Endothelial cell of umbilical vein (primary cell): ENCODE measurements around the gene SLC17A2. TPM values are rescaled to one million over a fixed set of nuclear protein-coding genes. Genes with fewer than 3 reads are reported as not detected.

ENCODE experiments used
- BruUV-seq: library from RNA; stranded (reverse); fragments of 400-500 nt; replicated peaks from 2 replicates; lab custom pipeline; 2021; lab: Mats Ljungman, UMichigan
- CTCF ChIA-PET: fragments of 300-600, 350-600 bp; sonication (Branson Sonifier 250); formaldehyde crosslinking; loops from one replicate; lab custom pipeline; 2021; ENCODE audit warnings: antibody characterized with exemption, inconsistent platforms; lab: Charles Lee
- POLR2A ChIA-PET: fragments of 300-600, 350-600 bp; sonication (Branson Sonifier 250); formaldehyde crosslinking; loops from one replicate; lab custom pipeline; 2021; ENCODE audit warnings: antibody characterized with exemption, inconsistent platforms; lab: Charles Lee
- DNase-seq: peaks from one replicate; pipeline ENCODE4 v3.0.0-alpha.2; 2011; ENCODE audit warnings: low read depth, low spot score
- FAIRE-seq: peaks from 2 replicates; lab custom pipeline; 2011; peaks lifted over from hg19 to GRCh38; lab: Jason Lieb, UNC
- H2AFZ ChIP-seq: 2 replicates; pipeline ENCODE4 v1.6.0; 2012; ENCODE audit warnings: low read depth, low read length, control low read depth, inconsistent platforms
- H3K27ac ChIP-seq: 2 replicates; pipeline ENCODE4 v1.5.1; 2011; ENCODE audit warnings: low read depth, mild to moderate bottlenecking, control low read depth, low read length, moderate library complexity; ENCODE audit not compliant: insufficient read depth
- H3K27me3 ChIP-seq, 2 experiments: 2 replicates each; pipeline versions ENCODE4 v1.6.0 to v1.6.1; 2011; ENCODE audit warnings: low read length in 2 of 2, mixed read lengths in 1 of 2; ENCODE audit not compliant: control insufficient read depth in 2 of 2, insufficient read depth in 2 of 2
- H3K36me3 ChIP-seq, 2 experiments: 2 replicates in 1 of 2; 3 replicates in 1 of 2; pipeline ENCODE4 v1.5.1; 2011; ENCODE audit warnings: low read length in 2 of 2, mild to moderate bottlenecking in 1 of 2, moderate library complexity in 1 of 2; ENCODE audit not compliant: control insufficient read depth in 2 of 2, insufficient read depth in 2 of 2; ENCODE audit errors: extremely low read depth in 1 of 2
- H3K4me1 ChIP-seq: 3 replicates; pipeline ENCODE4 v1.5.1; 2011; ENCODE audit warnings: mild to moderate bottlenecking, low read length; ENCODE audit not compliant: control insufficient read depth, insufficient read depth; ENCODE audit errors: extremely low read depth
- H3K4me2 ChIP-seq: 2 replicates; pipeline ENCODE4 v1.6.1; 2011; ENCODE audit warnings: low read length, control low read depth, mixed read lengths; ENCODE audit not compliant: insufficient read depth
- H3K4me3 ChIP-seq, 3 experiments: fragments of 200-600 bp in 1 of 3; sonication (generic), shearing (Covaris generic) in 1 of 3; replicated peaks in 1 of 3; 2 replicates each; pipeline ENCODE4 v1.5.1; 2011 to 2016; ENCODE audit warnings: control low read depth in 3 of 3, low read length in 3 of 3, mild to moderate bottlenecking in 2 of 3, inconsistent platforms in 1 of 3, low read depth in 1 of 3, moderate library complexity in 1 of 3; ENCODE audit not compliant: insufficient read depth in 1 of 3
- H3K79me2 ChIP-seq: 2 replicates; pipeline ENCODE4 v1.6.0; 2012; ENCODE audit warnings: low read length, inconsistent platforms; ENCODE audit not compliant: control insufficient read depth, insufficient read depth
- H3K9ac ChIP-seq: replicated peaks from 2 replicates; pipeline ENCODE3; 2011; ENCODE audit warnings: low read length, control low read depth; ENCODE audit not compliant: insufficient read depth; ENCODE audit errors: extremely low read depth
- H3K9me1 ChIP-seq: replicated peaks from 3 replicates; pipeline ENCODE4 v1.6.0; 2011; ENCODE audit warnings: mild to moderate bottlenecking, low read length; ENCODE audit not compliant: control insufficient read depth, insufficient read depth; ENCODE audit errors: extremely low read depth
- H3K9me3 ChIP-seq: replicated peaks from 2 replicates; pipeline ENCODE4 v1.5.1; 2012; ENCODE audit warnings: low read length, inconsistent platforms; ENCODE audit not compliant: control insufficient read depth, insufficient read depth
- H4K20me1 ChIP-seq: replicated peaks from 2 replicates; pipeline ENCODE3; 2011; ENCODE audit warnings: mild to moderate bottlenecking, low read length; ENCODE audit not compliant: control insufficient read depth, insufficient read depth; ENCODE audit errors: extremely low read depth
- CTCF ChIP-seq, 2 donors: IDR thresholded peaks; 1 replicate in 1 of 2; 2 replicates in 1 of 2; pipeline ENCODE4 v1.5.1; 2011; ENCODE audit warnings: low read length in 2 of 2, mild to moderate bottlenecking in 2 of 2, moderate library complexity in 2 of 2, control low read depth in 1 of 2, inconsistent platforms in 1 of 2, low read depth in 1 of 2; ENCODE audit not compliant: insufficient read depth in 1 of 2; ENCODE audit errors: extremely low read depth in 1 of 2
- EZH2 ChIP-seq: IDR thresholded peaks from 2 replicates; pipeline ENCODE4 v1.6.1; 2012; ENCODE audit warnings: borderline replicate concordance, low read depth, mild to moderate bottlenecking, moderate library complexity, low read length, inconsistent platforms; ENCODE audit not compliant: severe bottlenecking
- FOS ChIP-seq: IDR thresholded peaks from 2 replicates; pipeline ENCODE4 v1.6.1; 2011; ENCODE audit warnings: mild to moderate bottlenecking, low read length, moderate library complexity, borderline replicate concordance; ENCODE audit not compliant: insufficient read depth
- GATA2 ChIP-seq: IDR thresholded peaks from 2 replicates; pipeline ENCODE4 v1.7.0; 2011; ENCODE audit warnings: low read depth, mild to moderate bottlenecking, moderate library complexity, mixed read lengths, low read length; ENCODE audit not compliant: insufficient read length, insufficient read depth
- JUN ChIP-seq: IDR thresholded peaks from 2 replicates; pipeline ENCODE4 v1.6.1; 2011; ENCODE audit warnings: borderline replicate concordance, low read depth; ENCODE audit not compliant: insufficient read length, insufficient read depth
- MYC ChIP-seq: IDR thresholded peaks from one replicate; pipeline ENCODE4 v1.6.1; 2011; ENCODE audit warnings: mild to moderate bottlenecking, low read depth, low read length
- POLR2A ChIP-seq: IDR thresholded peaks from 2 replicates; pipeline ENCODE4 v1.6.1; 2012; ENCODE audit warnings: low read depth, mild to moderate bottlenecking, control low read depth, low read length
- POLR2AphosphoS5 ChIP-seq: IDR thresholded peaks from 2 replicates; pipeline ENCODE4 v1.6.1; 2012; ENCODE audit warnings: low read depth, mild to moderate bottlenecking, control low read depth, low read length, moderate library complexity; ENCODE audit not compliant: insufficient read depth
- dilution Hi-C: fragments of 300-500 bp; cut with MboI; formaldehyde crosslinking; loops from one replicate; pipeline ENCODE4 v1.15.0; 2019; ENCODE audit warnings: low sequenced_read_pairs; ENCODE audit not compliant: extremely low pct_ligation_motif_present
- intact Hi-C: fragments of 100-400 bp; cut with micrococcal nuclease; formaldehyde crosslinking; loops from one replicate; pipeline ENCODE4 v1.10.0; 2022
- polyA plus RNA-seq, 4 experiments: library from polyadenylated mRNA; depleted of rRNA in 3 of 4; stranded (reverse) in 3 of 4; unstranded in 1 of 4; fragments of >200 nt; gene quantifications; 2 replicates each; pipeline versions ENCODE4 v1.2.1 to v1.2.3, GENCODE V29; 2011 to 2012; ENCODE audit warnings: missing spikeins in 1 of 4
- total RNA-seq: library from RNA; stranded (reverse); gene quantifications from 2 replicates; pipeline ENCODE4 v1.2.3, GENCODE V29; 2021
- TF ChIP-seq, protein P1 (sequence below): IDR thresholded peaks from 2 replicates; pipeline ENCODE4 v1.6.1; 2011; ENCODE audit not compliant: insufficient read depth, insufficient read length

The SLC17A2 gene
- total and polyA plus RNA-seq, 2 donors (not counting 3 experiments of a cell fraction or from before 2014, with no cell fraction given) = not detected

DNA sequence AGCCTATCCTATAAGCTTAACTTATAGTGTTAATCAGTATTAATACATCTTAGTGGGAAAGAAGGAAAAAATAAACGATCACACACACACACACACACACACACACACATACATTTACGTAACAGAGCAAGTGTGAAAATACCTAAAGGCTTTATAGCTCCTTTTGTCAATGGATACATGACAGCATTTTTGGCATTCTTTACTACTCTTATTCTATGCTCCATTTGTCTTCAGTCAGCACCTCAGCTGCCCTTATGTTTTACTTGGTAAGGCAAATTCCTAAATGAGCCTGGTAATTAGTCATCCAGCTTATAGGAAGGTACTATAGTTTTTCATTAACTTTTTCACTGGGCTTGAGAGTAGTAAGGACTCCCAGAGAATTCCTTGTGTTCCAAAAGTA is 31.4 kb downstream of the SLC17A2 start:
- Histone ChIP-seq H3K27me3 (peaks cover 2% of the 10 kb centered on the region in 2 experiments), H2AFZ (no peak overlapping the region), H3K9me1 (no peaks in the 10 kb centered on the region), H3K4me1 (no peaks in the 10 kb centered on the region), H4K20me1 (no peaks in the 10 kb centered on the region), H3K79me2 (no peaks in the 10 kb centered on the region), H3K4me2 (no peak overlapping the region), H3K36me3 (no peaks in the 10 kb centered on the region), H3K9me3 (no peaks in the 10 kb centered on the region), H3K4me3 (no peak overlapping the region), H3K27ac (no peak overlapping the region), H3K9ac (no peak overlapping the region)
- ChIA-PET POLR2A (no interaction called here), CTCF (interaction anchor here (0.7 to 3.9 kb wide), 5 partner anchors 9 to 181 kb away, joined by 3 to 19 read pairs (median 4); no protein-coding TSS in a partner anchor)
- BruUV-seq = no TSS peak
- TF ChIP-seq POLR2A = no peak
- no peak for TF ChIP-seq FOS
- no peak for TF ChIP-seq POLR2AphosphoS5
- no peak for TF ChIP-seq EZH2
- TF ChIP-seq CTCF (IDR thresholded peaks at IDR 0.05; ENCODE audit: extremely low read depth in 1 of 2, insufficient read depth in 1 of 2, low read depth in 1 of 2, low read length in 2 of 2) = no peak
- TF ChIP-seq JUN = no peak
- TF ChIP-seq MYC = no peak
- TF ChIP-seq GATA2 = no peak
- TF ChIP-seq, protein P1, sequence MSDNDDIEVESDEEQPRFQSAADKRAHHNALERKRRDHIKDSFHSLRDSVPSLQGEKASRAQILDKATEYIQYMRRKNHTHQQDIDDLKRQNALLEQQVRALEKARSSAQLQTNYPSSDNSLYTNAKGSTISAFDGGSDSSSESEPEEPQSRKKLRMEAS = no peak
- no peak for FAIRE-seq
- dilution Hi-C loops (no loop called here), intact Hi-C loops (no loop called here)
- DNase-seq = no peak
